Smooth muscle cell (in vitro differentiated cells): ENCODE measurements around the gene GIMAP4. TPM values are rescaled to one million over a fixed set of nuclear protein-coding genes. Genes with fewer than 3 reads are reported as not detected.

Experiments
- DNase-seq: peaks from one replicate; lab custom pipeline; 2025; ENCODE audit not compliant: unreplicated experiment; lab: John Stamatoyannopoulos, UW
- H2AFZ ChIP-seq: fragments of 200-600 bp; sonication (generic); 2 replicates; pipeline ENCODE4 v1.6.0; 2016; ENCODE audit warnings: antibody characterized with exemption, low read depth, mild to moderate bottlenecking
- H3F3A ChIP-seq: fragments of 200-600 bp; sonication (generic); 2 replicates; pipeline ENCODE4 v1.6.0; 2017; ENCODE audit warnings: antibody characterized with exemption, low read depth
- H3K27ac ChIP-seq: fragments of 200-600 bp; sonication (generic); 2 replicates; pipeline ENCODE4 v1.5.1; 2016; ENCODE audit warnings: low read depth, mild to moderate bottlenecking
- H3K27me3 ChIP-seq: fragments of 200-600 bp; sonication (generic); 2 replicates; pipeline ENCODE4 v1.6.1; 2016; ENCODE audit warnings: low read depth, mild to moderate bottlenecking
- H3K36me3 ChIP-seq: fragments of 200-600 bp; sonication (generic); 2 replicates; pipeline ENCODE4 v1.5.1; 2016; ENCODE audit warnings: low read depth
- H3K4me1 ChIP-seq: fragments of 200-600 bp; sonication (generic); 2 replicates; pipeline ENCODE4 v1.5.1; 2016; ENCODE audit warnings: low read depth
- H3K4me2 ChIP-seq: fragments of 200-600 bp; sonication (generic); 2 replicates; pipeline ENCODE4 v1.6.0; 2016; ENCODE audit warnings: mild to moderate bottlenecking
- H3K4me3 ChIP-seq: fragments of 200-600 bp; sonication (generic); 2 replicates; pipeline ENCODE4 v1.5.1; 2016; ENCODE audit warnings: mild to moderate bottlenecking
- H3K79me2 ChIP-seq: fragments of 200-600 bp; sonication (generic); 2 replicates; pipeline ENCODE4 v1.6.0; 2016; ENCODE audit warnings: low read depth, mild to moderate bottlenecking
- H3K9ac ChIP-seq: fragments of 200-600 bp; sonication (generic); 2 replicates; pipeline ENCODE4 v1.6.0; 2016; ENCODE audit warnings: low read depth
- H3K9me3 ChIP-seq: fragments of 200-600 bp; sonication (generic); replicated peaks from 2 replicates; pipeline ENCODE4 v1.5.1; 2016; ENCODE audit warnings: low read depth
- H4K20me1 ChIP-seq: fragments of 200-600 bp; sonication (generic); 2 replicates; pipeline ENCODE4 v1.6.0; 2016; ENCODE audit warnings: low read depth
- CTCF ChIP-seq: fragments of 200-600 bp; sonication (generic); IDR thresholded peaks from 2 replicates; pipeline ENCODE4 v1.5.1; 2017; ENCODE audit warnings: borderline replicate concordance, mild to moderate bottlenecking, antibody characterized with exemption; ENCODE audit not compliant: insufficient read depth, poor library complexity, severe bottlenecking
- WGBS: methylation state at CpG from one replicate; pipeline ENCODE4 v1.1.7; 2016; ENCODE audit warnings: low lambda C conversion rate; 5-methylcytosine and 5-hydroxymethylcytosine counted together
- polyA plus RNA-seq: library from polyadenylated mRNA; unstranded; fragments of >200 nt; fragmentation: Nextera tagmentation; extraction: Ambion mirVana; gene quantifications from 2 replicates; pipeline ENCODE4 v1.2.1, GENCODE V29; 2016
- total RNA-seq: library from RNA; depleted of rRNA; stranded (reverse); fragments of >200 nt; gene quantifications from 2 replicates; pipeline ENCODE4 v1.2.3, GENCODE V29; 2014

Gene GIMAP4
- total and polyA plus RNA-seq, 2 experiments from 2014 or later = not detected

GRCh38 chr7:150524018-150524417 lies 43.2 kb upstream of the GIMAP4 start:
- H2AFZ ChIP-seq = no peak overlapping the region
- no peak overlapping the region for H3K9ac ChIP-seq
- TF ChIP-seq CTCF = no peak
- H3K79me2 ChIP-seq = no peaks in the 10 kb centered on the region
- DNase-seq = no peak
- no peak overlapping the region for H3K27ac ChIP-seq
- no peak overlapping the region for H3K4me3 ChIP-seq
- no peaks in the 10 kb centered on the region for H4K20me1 ChIP-seq
- no peak overlapping the region for H3K4me2 ChIP-seq
- no peaks in the 10 kb centered on the region for H3K9me3 ChIP-seq
- H3K36me3 ChIP-seq = no peaks in the 10 kb centered on the region
- no peaks in the 10 kb centered on the region for H3F3A ChIP-seq
- 34% methylated on average over 2 of the region's 2 CpGs for WGBS
- H3K27me3 ChIP-seq = no peaks in the 10 kb centered on the region
- no peaks in the 10 kb centered on the region for H3K4me1 ChIP-seq

GRCh38 chr7:150531704-150532103 lies 35.5 kb upstream of the GIMAP4 start:
- no peak overlapping the region for H3K4me2 ChIP-seq
- no peaks in the 10 kb centered on the region for H3K36me3 ChIP-seq
- H3F3A ChIP-seq = no peaks in the 10 kb centered on the region
- H3K4me1 ChIP-seq = no peaks in the 10 kb centered on the region
- no peak overlapping the region for H3K4me3 ChIP-seq
- no peak for DNase-seq
- H3K79me2 ChIP-seq = no peaks in the 10 kb centered on the region
- WGBS = 83% methylated on average over 1 of the region's 1 CpG
- no peak overlapping the region for H3K9ac ChIP-seq
- no peaks in the 10 kb centered on the region for H4K20me1 ChIP-seq
- peaks cover 3% of the 10 kb centered on the region for H3K9me3 ChIP-seq
- H2AFZ ChIP-seq = no peak overlapping the region
- no peak for TF ChIP-seq CTCF
- H3K27me3 ChIP-seq = no peaks in the 10 kb centered on the region
- no peak overlapping the region for H3K27ac ChIP-seq

- Histone ChIP-seq H3K9me3 (peaks cover 11% of the 10 kb centered on the region), H3K4me3 (no peak overlapping the region), H3F3A (no peaks in the 10 kb centered on the region), H3K79me2 (no peaks in the 10 kb centered on the region), H3K4me1 (no peaks in the 10 kb centered on the region), H2AFZ (no peak overlapping the region), H3K9ac (no peak overlapping the region), H3K27ac (no peak overlapping the region), H3K4me2 (no peak overlapping the region), H4K20me1 (no peaks in the 10 kb centered on the region), H3K27me3 (no peaks in the 10 kb centered on the region), H3K36me3 (no peaks in the 10 kb centered on the region)
- no peak for TF ChIP-seq CTCF
- DNase-seq = no peak
- 84% methylated on average over 2 of the region's 2 CpGs for WGBS
Measured at GRCh38 chr7:150538259-150538658, 28.9 kb upstream of the GIMAP4 start.

GRCh38 chr7:150553163-150553562 lies 14.0 kb upstream of the GIMAP4 start:
- Histone ChIP-seq H3K79me2 (no peaks in the 10 kb centered on the region), H4K20me1 (no peaks in the 10 kb centered on the region), H3K9me3 (peaks cover 4% of the 10 kb centered on the region), H3F3A (no peaks in the 10 kb centered on the region), H3K4me2 (no peak overlapping the region), H3K4me1 (no peaks in the 10 kb centered on the region), H3K27ac (no peak overlapping the region), H2AFZ (no peak overlapping the region), H3K36me3 (no peaks in the 10 kb centered on the region), H3K27me3 (no peaks in the 10 kb centered on the region), H3K4me3 (no peak overlapping the region), H3K9ac (no peak overlapping the region)
- TF ChIP-seq CTCF = no peak
- DNase-seq = no peak
